ENCODE data around the gene IL11RA. TPM values are rescaled to one million over a fixed set of nuclear protein-coding genes. Genes with fewer than 3 reads are reported as not detected.

The IL11RA gene
- total RNA-seq, 1 donor from 2014 or later: 30.3 TPM

- H3K4me1 Mint-ChIP-seq (ENCODE audit: low read depth): peaks cover 6% of the 10 kb centered on the region
- no peak for DNase-seq (ENCODE audit: low spot score)
- no peaks in the 10 kb centered on the region for H3K27me3 Mint-ChIP-seq (ENCODE audit: insufficient read depth)
- H3K4me3 Mint-ChIP-seq: no peak overlapping the region
- no peak overlapping the region for H3K27ac Mint-ChIP-seq
- intact Hi-C loops (cut with micrococcal nuclease): no loop called here
- no peaks in the 10 kb centered on the region for H3K36me3 Mint-ChIP-seq (ENCODE audit: low read depth)
- H3K9me3 Mint-ChIP-seq: no peaks in the 10 kb centered on the region
Observed at GRCh38 chr9:34686732-34687131, 34.7 kb downstream of the IL11RA start.

DNA sequence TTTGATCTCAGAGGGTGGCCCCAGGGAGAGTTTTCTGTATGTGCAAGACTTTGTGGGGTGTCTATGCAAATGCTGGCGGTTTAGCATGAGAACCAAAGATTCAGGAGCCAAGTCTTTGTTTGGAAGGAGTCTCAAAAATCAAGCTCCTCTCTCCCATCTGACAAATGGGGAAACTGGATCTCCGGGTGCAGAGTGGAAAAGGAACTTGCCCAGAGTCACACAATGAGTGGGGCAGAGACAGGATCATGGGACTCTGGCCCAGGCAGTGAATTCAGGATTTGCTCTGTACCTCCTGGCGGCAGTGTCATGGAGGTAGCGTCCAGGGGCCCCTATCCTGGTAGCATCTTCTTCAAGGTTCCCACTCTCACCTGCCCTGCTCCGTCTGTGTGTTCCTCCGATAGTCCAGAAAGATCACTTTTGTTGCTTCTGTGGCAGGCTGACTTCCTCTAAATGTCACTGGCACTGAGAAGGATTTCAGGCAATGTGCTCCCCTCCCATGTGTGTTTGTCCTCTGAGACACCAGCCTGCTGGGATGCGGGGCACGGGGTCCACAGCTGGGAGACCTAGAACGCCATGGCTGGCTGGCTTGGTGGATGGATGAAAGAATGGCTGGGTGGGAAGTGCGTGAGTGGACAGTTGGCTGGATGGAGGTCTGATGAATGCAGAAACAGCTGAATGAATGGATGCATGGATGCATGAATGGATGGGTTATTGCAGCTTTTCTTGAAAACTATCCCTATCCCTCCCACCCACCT, 35.5 kb downstream of the IL11RA start:
- H3K9me3 Mint-ChIP-seq: no peaks in the 10 kb centered on the region
- intact Hi-C loops (cut with micrococcal nuclease): no loop called here
- H3K4me1 Mint-ChIP-seq (ENCODE audit: low read depth): peaks cover 6% of the 10 kb centered on the region
- no peaks in the 10 kb centered on the region for H3K27me3 Mint-ChIP-seq (ENCODE audit: insufficient read depth)
- no peak overlapping the region for H3K4me3 Mint-ChIP-seq
- DNase-seq (ENCODE audit: low spot score): no peak
- H3K27ac Mint-ChIP-seq: no peak overlapping the region
- H3K36me3 Mint-ChIP-seq (ENCODE audit: low read depth): no peaks in the 10 kb centered on the region

- H3K27ac Mint-ChIP-seq: no peak overlapping the region
- no peaks in the 10 kb centered on the region for H3K27me3 Mint-ChIP-seq (ENCODE audit: insufficient read depth)
- intact Hi-C loops (cut with micrococcal nuclease): no loop called here
- DNase-seq (ENCODE audit: low spot score): no peak
- no peaks in the 10 kb centered on the region for H3K9me3 Mint-ChIP-seq
- no peaks in the 10 kb centered on the region for H3K36me3 Mint-ChIP-seq (ENCODE audit: low read depth)
- peaks cover 6% of the 10 kb centered on the region for H3K4me1 Mint-ChIP-seq (ENCODE audit: low read depth)
- no peak overlapping the region for H3K4me3 Mint-ChIP-seq
Observed at GRCh38 chr9:34688329-34689115, 36.5 kb downstream of the IL11RA start.

DNA sequence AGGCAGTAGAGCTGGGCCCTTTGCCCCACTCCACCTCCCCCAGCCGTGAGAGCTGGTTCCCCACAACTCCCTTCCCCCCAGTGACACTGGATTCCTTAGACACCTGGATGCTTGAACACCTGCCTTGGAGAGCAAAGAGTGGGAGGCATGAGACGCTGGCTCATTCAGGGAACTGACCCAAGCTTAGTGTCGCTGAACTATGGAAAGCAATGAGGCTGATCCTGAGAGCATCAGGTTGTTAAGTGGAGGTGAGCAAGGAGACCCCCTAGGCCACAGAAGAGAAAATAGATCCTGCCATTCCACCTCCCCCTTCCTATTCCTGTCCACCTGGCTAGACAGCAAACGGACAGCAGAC, 37.1 kb downstream of the IL11RA start:
- no peak overlapping the region for H3K4me3 Mint-ChIP-seq
- H3K9me3 Mint-ChIP-seq: no peaks in the 10 kb centered on the region
- intact Hi-C loops (cut with micrococcal nuclease): no loop called here
- no peaks in the 10 kb centered on the region for H3K27me3 Mint-ChIP-seq (ENCODE audit: insufficient read depth)
- no peaks in the 10 kb centered on the region for H3K36me3 Mint-ChIP-seq (ENCODE audit: low read depth)
- no peak overlapping the region for H3K27ac Mint-ChIP-seq
- peaks cover 2% of the 10 kb centered on the region for H3K4me1 Mint-ChIP-seq (ENCODE audit: low read depth)
- no peak for DNase-seq (ENCODE audit: low spot score)

GRCh38 chr9:34689512-34689911, 37.5 kb downstream of the IL11RA start:
- Mint-ChIP-seq H3K4me3 (no peak overlapping the region), H3K4me1 (ENCODE audit: low read depth) (no peaks in the 10 kb centered on the region), H3K9me3 (no peaks in the 10 kb centered on the region), H3K36me3 (ENCODE audit: low read depth) (no peaks in the 10 kb centered on the region), H3K27ac (no peak overlapping the region), H3K27me3 (ENCODE audit: insufficient read depth) (no peaks in the 10 kb centered on the region)
- DNase-seq (ENCODE audit: low spot score): no peak
- intact Hi-C loops (cut with micrococcal nuclease): no loop called here

GRCh38 chr9:34690983-34691935, 39.3 kb downstream of the IL11RA start, which contains the start of gene CCL19:
TSS of gene CCL19 (minus strand) at chr9:34691276. CDS start at chr9:34691139, 137 bp downstream.
- no peak for DNase-seq (ENCODE audit: low spot score)
- no peak within 1 kb of the TSS for H3K27ac Mint-ChIP-seq
- no peaks in the 10 kb centered on the region for H3K9me3 Mint-ChIP-seq
- H3K27me3 Mint-ChIP-seq (ENCODE audit: insufficient read depth): peaks cover 4% of the 10 kb centered on the region
- H3K36me3 Mint-ChIP-seq (ENCODE audit: low read depth): no peaks in the 10 kb centered on the region
- H3K4me3 Mint-ChIP-seq: no peak within 1 kb of the TSS
- intact Hi-C loops (cut with micrococcal nuclease): no loop called here
- peaks cover 4% of the 10 kb centered on the region for H3K4me1 Mint-ChIP-seq (ENCODE audit: low read depth)

DNA sequence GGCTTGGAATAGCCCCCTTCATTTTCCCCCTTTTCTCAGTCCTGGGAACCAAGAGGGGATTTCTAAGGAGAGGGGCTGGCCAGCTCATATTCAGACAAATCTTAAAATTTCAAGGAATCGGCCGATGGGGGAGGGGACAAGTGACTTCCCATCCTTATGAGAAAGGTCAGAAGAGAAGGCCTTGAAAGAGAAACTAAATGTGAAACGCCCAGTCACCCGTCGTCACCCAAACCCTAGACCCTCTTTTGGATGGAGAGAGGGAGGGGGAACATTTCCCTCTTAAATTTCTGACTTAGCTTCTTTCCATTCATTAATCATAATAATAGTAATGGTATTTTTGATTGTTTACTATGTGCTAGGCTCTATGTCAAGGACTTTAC, 39.9 kb downstream of the IL11RA start:
- intact Hi-C loops (cut with micrococcal nuclease): no loop called here
- no peak for DNase-seq (ENCODE audit: low spot score)
- Mint-ChIP-seq H3K27ac (no peak overlapping the region), H3K36me3 (ENCODE audit: low read depth) (no peaks in the 10 kb centered on the region), H3K4me3 (no peak overlapping the region), H3K4me1 (ENCODE audit: low read depth) (peaks cover 4% of the 10 kb centered on the region), H3K9me3 (no peaks in the 10 kb centered on the region), H3K27me3 (ENCODE audit: insufficient read depth) (peaks cover 4% of the 10 kb centered on the region)

GRCh38 chr9:34693560-34693959, 41.6 kb downstream of the IL11RA start:
- DNase-seq (ENCODE audit: low spot score): no peak
- Mint-ChIP-seq H3K36me3 (ENCODE audit: low read depth) (no peaks in the 10 kb centered on the region), H3K4me1 (ENCODE audit: low read depth) (peaks cover 4% of the 10 kb centered on the region), H3K27me3 (ENCODE audit: insufficient read depth) (peaks cover 4% of the 10 kb centered on the region), H3K9me3 (no peaks in the 10 kb centered on the region), H3K4me3 (no peak overlapping the region), H3K27ac (no peak overlapping the region)
- intact Hi-C loops (cut with micrococcal nuclease): no loop called here

- H3K36me3 Mint-ChIP-seq (ENCODE audit: low read depth): no peaks in the 10 kb centered on the region
- DNase-seq (ENCODE audit: low spot score): no peak
- H3K27ac Mint-ChIP-seq: no peak overlapping the region
- peaks cover 4% of the 10 kb centered on the region for H3K4me1 Mint-ChIP-seq (ENCODE audit: low read depth)
- H3K4me3 Mint-ChIP-seq: no peak overlapping the region
- intact Hi-C loops (cut with micrococcal nuclease): no loop called here
- H3K9me3 Mint-ChIP-seq: no peaks in the 10 kb centered on the region
- H3K27me3 Mint-ChIP-seq (ENCODE audit: insufficient read depth): peaks cover 6% of the 10 kb centered on the region
Observed at GRCh38 chr9:34694811-34695210, 42.8 kb downstream of the IL11RA start.

GRCh38 chr9:34701023-34701768, 49.2 kb downstream of the IL11RA start:
- H3K9me3 Mint-ChIP-seq: no peaks in the 10 kb centered on the region
- peak overlapping the region; percentile 54 for H3K4me3 Mint-ChIP-seq
- H3K27ac Mint-ChIP-seq: no peak overlapping the region
- intact Hi-C loops (cut with micrococcal nuclease): loop anchor here (5.0 kb wide), 2 partner anchors 396 to 416 kb away; partner anchors contain the start of genes ATOSB and PIGO
- no peaks in the 10 kb centered on the region for H3K36me3 Mint-ChIP-seq (ENCODE audit: low read depth)
- peak; percentile 69 for DNase-seq (ENCODE audit: low spot score)
- H3K4me1 Mint-ChIP-seq (ENCODE audit: low read depth): peaks cover 6% of the 10 kb centered on the region
- peaks cover 26% of the 10 kb centered on the region for H3K27me3 Mint-ChIP-seq (ENCODE audit: insufficient read depth)

GRCh38 chr9:34701769-34702736, 50.1 kb downstream of the IL11RA start:
- Mint-ChIP-seq H3K9me3 (no peaks in the 10 kb centered on the region), H3K27me3 (ENCODE audit: insufficient read depth) (peaks cover 29% of the 10 kb centered on the region), H3K4me3 (peak overlapping the region; percentile 82), H3K4me1 (ENCODE audit: low read depth) (peaks cover 6% of the 10 kb centered on the region), H3K27ac (peak overlapping the region; percentile 68), H3K36me3 (ENCODE audit: low read depth) (no peaks in the 10 kb centered on the region)
- intact Hi-C loops (cut with micrococcal nuclease): loop anchor here (1.0 to 5.0 kb wide), 10 partner anchors 27 to 415 kb away; partner anchors contain the start of genes ATOSB, GALT, KIF24 and NUDT2
- DNase-seq (ENCODE audit: low spot score): peak; percentile 66

Data from activated T-helper 1 cell treated with anti-CD3 and anti-CD28 coated beads, Interleukin-12 subunit alpha, Interleukin-12 subunit beta, Interleukin-2, Interleukin-4 antibody, amounts not matched to agents 30 ng/mL and 10 ng/mL and 1 ng/mL, durations not matched to agents 14 hours and 24 hours and 36 hours (primary cell).